Measurements from ENCODE around the gene H1-8. TPM values are rescaled to one million over a fixed set of nuclear protein-coding genes. Genes with fewer than 3 reads are reported as not detected.

H1-8 gene
- total and polyA plus RNA-seq, 12 donors: not detected

DNA sequence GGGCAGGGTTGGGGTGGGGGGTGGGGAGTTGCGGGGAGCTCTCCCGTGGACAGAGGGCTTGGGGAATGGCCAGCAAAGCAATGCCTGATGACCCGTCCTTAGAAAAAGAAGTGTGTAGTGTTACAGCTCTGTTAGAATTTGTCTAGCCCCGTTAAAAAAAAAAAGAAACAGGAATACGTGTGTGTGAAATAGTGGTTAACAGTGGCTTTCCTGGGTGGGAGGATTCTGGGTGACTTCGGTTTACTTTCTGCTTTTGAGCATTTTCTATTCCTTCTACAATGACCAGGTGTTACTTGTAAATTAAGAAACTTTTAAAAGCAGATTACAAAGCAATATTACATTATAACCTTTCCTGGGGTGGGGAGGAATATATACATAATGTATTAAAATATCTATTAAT lies 25.0 kb downstream of the H1-8 start:
- no peaks in the 10 kb centered on the region for H3K4me1 ChIP-seq (replicated peaks in 1 of 2)
- peak overlapping the region in 1 of 5 donors; percentile 58 for H3K27ac ChIP-seq
- no peaks in the 10 kb centered on the region for H3K27me3 ChIP-seq
- no peaks in the 10 kb centered on the region for H3K9me3 ChIP-seq (replicated peaks in 1 of 3)
- no peak for DNase-seq
- TF ChIP-seq, protein P1, sequence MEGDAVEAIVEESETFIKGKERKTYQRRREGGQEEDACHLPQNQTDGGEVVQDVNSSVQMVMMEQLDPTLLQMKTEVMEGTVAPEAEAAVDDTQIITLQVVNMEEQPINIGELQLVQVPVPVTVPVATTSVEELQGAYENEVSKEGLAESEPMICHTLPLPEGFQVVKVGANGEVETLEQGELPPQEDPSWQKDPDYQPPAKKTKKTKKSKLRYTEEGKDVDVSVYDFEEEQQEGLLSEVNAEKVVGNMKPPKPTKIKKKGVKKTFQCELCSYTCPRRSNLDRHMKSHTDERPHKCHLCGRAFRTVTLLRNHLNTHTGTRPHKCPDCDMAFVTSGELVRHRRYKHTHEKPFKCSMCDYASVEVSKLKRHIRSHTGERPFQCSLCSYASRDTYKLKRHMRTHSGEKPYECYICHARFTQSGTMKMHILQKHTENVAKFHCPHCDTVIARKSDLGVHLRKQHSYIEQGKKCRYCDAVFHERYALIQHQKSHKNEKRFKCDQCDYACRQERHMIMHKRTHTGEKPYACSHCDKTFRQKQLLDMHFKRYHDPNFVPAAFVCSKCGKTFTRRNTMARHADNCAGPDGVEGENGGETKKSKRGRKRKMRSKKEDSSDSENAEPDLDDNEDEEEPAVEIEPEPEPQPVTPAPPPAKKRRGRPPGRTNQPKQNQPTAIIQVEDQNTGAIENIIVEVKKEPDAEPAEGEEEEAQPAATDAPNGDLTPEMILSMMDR (IDR thresholded peaks at IDR 0.05): no peak
- intact Hi-C loops (cut with DNase I): no loop called here
- no peak overlapping the region for H3K4me3 ChIP-seq
- WGBS, 4 donors: 54 to 70% (median 66%) methylated on average over 6 of the region's 6 CpGs
- H3K36me3 ChIP-seq (replicated peaks in 1 of 2): peaks cover 0 to 59% of the 10 kb centered on the region in 2 donors

DNA sequence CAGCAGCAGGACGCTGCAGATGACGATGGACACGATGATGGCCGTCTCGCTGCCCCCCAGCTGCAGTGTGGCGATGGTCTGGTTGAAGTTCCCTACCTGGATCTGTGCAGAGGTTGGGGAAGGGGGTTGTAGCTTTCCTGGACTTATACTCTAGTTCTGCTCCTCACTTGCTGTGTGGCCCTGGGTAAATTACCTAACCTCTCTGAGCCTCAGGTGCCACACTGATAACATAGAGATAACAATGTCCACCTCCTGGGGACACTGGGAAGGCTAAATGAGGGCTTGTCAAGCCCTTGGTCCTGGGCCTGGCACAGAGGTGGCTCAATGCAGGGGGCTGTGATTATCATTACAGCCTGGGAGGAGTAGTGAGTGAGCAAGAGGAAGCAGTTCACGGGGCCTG lies 26.9 kb downstream of the H1-8 start:
- Histone ChIP-seq H3K9me3 (replicated peaks in 1 of 3) (no peaks in the 10 kb centered on the region), H3K36me3 (replicated peaks in 1 of 2) (peaks cover 0 to 73% of the 10 kb centered on the region in 2 donors), H3K27me3 (no peaks in the 10 kb centered on the region), H3K27ac (no peak overlapping the region), H3K4me3 (no peak overlapping the region), H3K4me1 (replicated peaks in 1 of 2) (no peaks in the 10 kb centered on the region)
- WGBS, 4 donors: 87 to 97% (median 93%) methylated on average over 6 to 7 of the region's 7 CpGs
- no peak for DNase-seq
- TF ChIP-seq, protein P1 (IDR thresholded peaks at IDR 0.05): no peak
- TF ChIP-seq POLR2A (IDR thresholded peaks at IDR 0.05): no peak
- intact Hi-C loops (cut with DNase I): no loop called here

DNA sequence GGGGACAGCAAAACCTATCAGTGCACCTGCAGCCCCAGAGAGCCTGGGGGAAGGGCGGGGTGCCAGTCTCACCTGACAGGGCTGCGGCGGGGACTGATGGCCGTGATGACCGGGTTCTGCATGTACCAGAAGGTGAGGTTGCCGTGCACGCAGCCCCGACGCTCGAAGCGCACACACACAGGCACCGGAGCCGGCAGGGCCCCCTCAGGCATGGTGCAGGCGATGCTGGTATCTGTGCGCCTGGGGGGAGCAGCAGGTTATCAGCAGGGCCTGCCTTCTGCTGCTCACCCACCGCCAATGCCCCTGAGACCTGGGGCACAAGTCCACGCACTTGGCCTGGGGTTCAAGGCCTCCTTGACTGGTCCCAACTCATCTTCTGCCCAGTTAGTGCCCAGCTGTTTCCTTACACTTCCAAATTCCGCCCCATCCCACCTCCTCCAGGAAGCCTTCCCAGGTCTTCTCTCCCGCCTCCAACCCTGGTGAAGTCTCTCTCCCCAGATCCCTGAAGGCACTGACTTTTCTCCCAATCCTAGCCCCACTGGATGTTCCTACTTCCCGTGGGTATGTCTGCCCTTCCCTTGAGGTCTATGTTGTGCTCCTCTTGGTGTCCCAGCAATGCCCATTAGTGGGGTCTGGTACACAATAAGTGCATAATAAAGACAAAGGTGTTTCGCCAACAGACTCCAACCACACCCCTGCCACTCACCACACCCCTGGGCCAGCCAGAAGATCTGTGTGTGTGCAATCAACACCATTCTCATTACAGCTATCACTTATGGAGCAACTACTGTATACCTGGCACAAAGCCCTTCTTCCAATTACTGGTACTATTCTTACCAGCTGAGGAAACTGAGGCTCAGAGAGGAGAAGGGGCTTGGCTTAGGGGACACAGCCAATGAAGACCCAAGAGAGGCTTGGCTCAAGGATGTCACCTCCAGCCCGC lies 28.9 kb downstream of the H1-8 start:
- Histone ChIP-seq H3K27ac (no peak overlapping the region), H3K4me3 (no peak overlapping the region), H3K27me3 (no peaks in the 10 kb centered on the region), H3K4me1 (replicated peaks in 1 of 2) (peaks cover 0 to 3% of the 10 kb centered on the region in 2 donors), H3K36me3 (replicated peaks in 1 of 2) (peaks cover 0 to 63% of the 10 kb centered on the region in 2 donors), H3K9me3 (replicated peaks in 1 of 3) (no peaks in the 10 kb centered on the region)
- 93 to 98% (median 93%) methylated on average over 7 to 22 of the region's 22 CpGs for WGBS, 4 donors
- intact Hi-C loops (cut with DNase I): no loop called here
- DNase-seq: no peak
- TF ChIP-seq, protein P1 (IDR thresholded peaks at IDR 0.05): no peak
- no peak for TF ChIP-seq POLR2A (IDR thresholded peaks at IDR 0.05)

DNA sequence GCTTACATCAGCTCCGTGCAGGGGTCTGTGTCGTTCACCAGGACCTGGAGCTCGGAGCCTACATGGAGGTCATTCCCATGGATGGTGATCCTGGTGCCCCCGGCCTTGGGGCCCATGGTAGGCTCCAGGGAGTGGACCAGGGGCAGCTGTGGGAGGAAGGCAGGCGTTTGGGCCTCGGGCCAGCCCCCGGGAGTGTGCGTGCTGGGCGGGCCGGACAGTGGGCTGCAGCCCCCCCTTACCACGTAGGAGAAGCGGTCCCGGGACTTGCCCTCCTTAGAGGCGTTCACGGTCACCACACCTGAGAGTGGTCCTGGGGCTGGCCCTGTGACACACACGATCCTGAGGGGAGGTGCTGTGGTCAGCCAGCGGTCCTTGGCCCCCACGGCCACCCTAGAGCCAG lies 29.6 kb downstream of the H1-8 start:
- intact Hi-C loops (cut with DNase I): no loop called here
- Histone ChIP-seq H3K27me3 (no peaks in the 10 kb centered on the region), H3K4me3 (no peak overlapping the region), H3K36me3 (replicated peaks in 1 of 2) (peaks cover 0 to 63% of the 10 kb centered on the region in 2 donors), H3K4me1 (replicated peaks in 1 of 2) (peaks cover 0 to 10% of the 10 kb centered on the region in 2 donors), H3K9me3 (replicated peaks in 1 of 3) (no peaks in the 10 kb centered on the region), H3K27ac (no peak overlapping the region)
- 76 to 89% (median 85%) methylated on average over 3 to 18 of the region's 18 CpGs for WGBS, 4 donors
- no peak for TF ChIP-seq POLR2A (IDR thresholded peaks at IDR 0.05)
- TF ChIP-seq, protein P1 (IDR thresholded peaks at IDR 0.05): no peak
- no peak for DNase-seq
